SK-N-SH treated with all-trans-retinoic acid at 6 μM for 48 hours (cell line): ENCODE measurements around the gene BABAM2.
"Not testable (repeated sequence)": the region's sequence is repeated elsewhere in the genome, so short reads cannot be mapped to it uniquely, and the experiment has no call there.

ENCODE experiments used
- ATAC-seq: fragments of 200-7000 bp; cut with Tn5 transposase; 3 replicates; pipeline ENCODE4 v1.9.1; 2020; ENCODE audit warnings: mild to moderate bottlenecking, moderate library complexity
- ARNTL ChIP-seq: fragments of 450-650 bp; formaldehyde crosslinking; IDR thresholded peaks from 2 replicates; pipeline ENCODE4 v1.5.0; 2020; ENCODE audit warnings: low read depth, mild to moderate bottlenecking, moderate library complexity, borderline replicate concordance
- BACH2 ChIP-seq: fragments of 250-450 bp; sonication (Bioruptor Pico); IDR thresholded peaks from 2 replicates; pipeline ENCODE4 v1.9.0; 2021; ENCODE audit warnings: mild to moderate bottlenecking, borderline replicate concordance
- CREB5 ChIP-seq: fragments of 250-450 bp; sonication (Bioruptor Pico); IDR thresholded peaks from 2 replicates; pipeline ENCODE4 v1.5.1; 2020; ENCODE audit warnings: low read depth, mild to moderate bottlenecking, moderate library complexity
- CSDC2 ChIP-seq: fragments of 250-450 bp; sonication (Bioruptor Pico); IDR thresholded peaks from 2 replicates; pipeline ENCODE4 v1.5.0; 2020; ENCODE audit warnings: mild to moderate bottlenecking, moderate library complexity
- CSRNP3 ChIP-seq: fragments of 250-450 bp; sonication (Bioruptor Pico); IDR thresholded peaks from 2 replicates; pipeline ENCODE4 v1.5.1; 2021; ENCODE audit warnings: mild to moderate bottlenecking, moderate library complexity
- ESRRG ChIP-seq: fragments of 250-450 bp; sonication (Bioruptor Pico); IDR thresholded peaks from 2 replicates; pipeline ENCODE4 v1.6.1; 2021; ENCODE audit warnings: mild to moderate bottlenecking
- GLIS3 ChIP-seq: fragments of 250-450 bp; sonication (Bioruptor Pico); IDR thresholded peaks from 2 replicates; pipeline ENCODE4 v1.5.0; 2020; ENCODE audit warnings: mild to moderate bottlenecking, moderate library complexity
- OSR1 ChIP-seq: fragments of 250-450 bp; sonication (Bioruptor Pico); IDR thresholded peaks from 2 replicates; pipeline ENCODE4 v1.8.0; 2022; ENCODE audit warnings: moderate library complexity, mild to moderate bottlenecking, inconsistent platforms
- PATZ1 ChIP-seq: fragments of 250-450 bp; sonication (Bioruptor Pico); IDR thresholded peaks from 2 replicates; pipeline ENCODE4 v1.8.0; 2020; ENCODE audit warnings: mild to moderate bottlenecking, moderate library complexity, borderline replicate concordance
- POU6F1 ChIP-seq: fragments of 250-450 bp; sonication (Bioruptor Pico); IDR thresholded peaks from 2 replicates; pipeline ENCODE4 v1.8.0; 2021; ENCODE audit warnings: low read depth, mild to moderate bottlenecking, moderate library complexity, borderline replicate concordance
- PPARA ChIP-seq: fragments of 250-450 bp; sonication (Bioruptor Pico); IDR thresholded peaks from 2 replicates; pipeline ENCODE4 v1.5.0; 2020; ENCODE audit warnings: mild to moderate bottlenecking, borderline replicate concordance
- SNAI2 ChIP-seq: fragments of 250-450 bp; sonication (Bioruptor Pico); IDR thresholded peaks from 2 replicates; pipeline ENCODE4 v1.5.0; 2020; ENCODE audit warnings: mild to moderate bottlenecking, moderate library complexity
- TCF4 ChIP-seq: fragments of 250-450 bp; sonication (Bioruptor Pico); IDR thresholded peaks from 2 replicates; pipeline ENCODE4 v1.8.0; 2021; ENCODE audit warnings: mild to moderate bottlenecking, moderate library complexity, borderline replicate concordance
- TOX ChIP-seq: fragments of 250-450 bp; sonication (Bioruptor Pico); IDR thresholded peaks from 2 replicates; pipeline ENCODE4 v1.8.0; 2021; ENCODE audit warnings: mild to moderate bottlenecking, moderate library complexity, borderline replicate concordance
- TSHZ2 ChIP-seq: fragments of 250-450 bp; sonication (Bioruptor Pico); IDR thresholded peaks from 2 replicates; pipeline ENCODE4 v1.5.0; 2020; ENCODE audit warnings: mild to moderate bottlenecking, moderate library complexity
- ZC3H10 ChIP-seq: fragments of 250-450 bp; sonication (Bioruptor Pico); IDR thresholded peaks from 2 replicates; pipeline ENCODE4 v1.5.1; 2021; ENCODE audit warnings: mild to moderate bottlenecking, moderate library complexity
- ZFP3 ChIP-seq: fragments of 250-450 bp; sonication (Bioruptor Pico); IDR thresholded peaks from 2 replicates; pipeline ENCODE4 v1.5.0; 2020; ENCODE audit warnings: mild to moderate bottlenecking, moderate library complexity
- ZNF8 ChIP-seq: fragments of 450-650 bp; formaldehyde crosslinking; IDR thresholded peaks from 2 replicates; pipeline ENCODE4 v1.5.0; 2020; ENCODE audit warnings: mild to moderate bottlenecking, moderate library complexity

The BABAM2 gene

GRCh38 chr2:28334527-28334894 lies 444.0 kb downstream of the BABAM2 start:
- no peak; the same call in 1 of the 3 replicates for ATAC-seq
- TF ChIP-seq TSHZ2 (CRISPR knock-in tag): no peak
- TF ChIP-seq ZC3H10 (CRISPR knock-in tag): no peak
- no peak for TF ChIP-seq SNAI2 (CRISPR knock-in tag)

GRCh38 chr2:28335265-28335664 lies 444.7 kb downstream of the BABAM2 start:
- ATAC-seq: not testable (repeated sequence)

- ATAC-seq: no peak
- no peak for TF ChIP-seq BACH2 (CRISPR knock-in tag)
- no peak for TF ChIP-seq ZC3H10 (CRISPR knock-in tag)
- TF ChIP-seq CSDC2 (CRISPR knock-in tag): no peak
- TF ChIP-seq CREB5: no peak
- TF ChIP-seq TOX (CRISPR knock-in tag): no peak
- no peak for TF ChIP-seq PATZ1 (CRISPR knock-in tag)
- no peak for TF ChIP-seq TCF4 (CRISPR knock-in tag)
- TF ChIP-seq ARNTL (CRISPR knock-in tag): no peak
- TF ChIP-seq SNAI2 (CRISPR knock-in tag): no peak
- no peak for TF ChIP-seq GLIS3
- no peak for TF ChIP-seq ZNF8 (CRISPR knock-in tag)
- no peak for TF ChIP-seq ESRRG (CRISPR knock-in tag)
- no peak for TF ChIP-seq ZFP3 (CRISPR knock-in tag)
- no peak for TF ChIP-seq OSR1 (CRISPR knock-in tag)
These were observed 445.1 kb downstream of the BABAM2 start for GRCh38 chr2:28335666-28336065.

- ATAC-seq: no peak
- no peak for TF ChIP-seq TSHZ2 (CRISPR knock-in tag)
- no peak for TF ChIP-seq GLIS3
- no peak for TF ChIP-seq CSDC2 (CRISPR knock-in tag)
- no peak for TF ChIP-seq CSRNP3 (CRISPR knock-in tag)
- no peak for TF ChIP-seq SNAI2 (CRISPR knock-in tag)
- no peak for TF ChIP-seq POU6F1 (CRISPR knock-in tag)
- TF ChIP-seq PPARA: no peak
- TF ChIP-seq TCF4 (CRISPR knock-in tag): no peak
These were observed 445.9 kb downstream of the BABAM2 start for GRCh38 chr2:28336264-28336980.
